HEK293 (cell line): ENCODE results near the gene OR2T12.

Experiments used
- TRIM28 ChIP-seq: IDR thresholded peaks from 2 replicates; pipeline ENCODE4 v1.6.1; 2011; ENCODE audit warnings: low read length, control low read depth, borderline replicate concordance
- ZBTB7A ChIP-seq: fragments of 450-650 bp; formaldehyde crosslinking; IDR thresholded peaks from 2 replicates; pipeline ENCODE4 v1.5.1; 2016; ENCODE audit warnings: low read depth, missing biosample characterization, missing genetic modification characterization
- ZNF140 ChIP-seq: fragments of 450-650 bp; formaldehyde crosslinking; IDR thresholded peaks from 2 replicates; pipeline ENCODE4 v1.5.1; 2016; ENCODE audit warnings: missing biosample characterization, missing genetic modification characterization
- ZNF48 ChIP-seq: fragments of 450-650 bp; formaldehyde crosslinking; IDR thresholded peaks from 2 replicates; pipeline ENCODE4 v1.5.1; 2016; ENCODE audit warnings: missing biosample characterization, missing genetic modification characterization
- ZNF776 ChIP-seq: fragments of 450-650 bp; formaldehyde crosslinking; IDR thresholded peaks from 2 replicates; pipeline ENCODE4 v1.5.0; 2017; ENCODE audit warnings: missing biosample characterization, missing genetic modification characterization, borderline replicate concordance
- ZNF791 ChIP-seq: fragments of 450-650 bp; formaldehyde crosslinking; IDR thresholded peaks from 2 replicates; pipeline ENCODE4 v1.5.1; 2016; ENCODE audit warnings: missing biosample characterization, missing genetic modification characterization
- TF ChIP-seq, protein P1 (sequence below): fragments of 450-650 bp; formaldehyde crosslinking; IDR thresholded peaks from 2 replicates; pipeline ENCODE4 v1.5.1; 2016; ENCODE audit warnings: missing biosample characterization, missing genetic modification characterization
- TF ChIP-seq, protein P2 (sequence below): fragments of 450-650 bp; formaldehyde crosslinking; IDR thresholded peaks from 2 replicates; pipeline ENCODE4 v1.5.1; 2016; ENCODE audit warnings: missing biosample characterization, missing genetic modification characterization
- TF ChIP-seq, protein P3 (sequence below): fragments of 450-650 bp; formaldehyde crosslinking; IDR thresholded peaks from 2 replicates; pipeline ENCODE4 v1.5.1; 2016; ENCODE audit warnings: missing biosample characterization, missing genetic modification characterization

DNA sequence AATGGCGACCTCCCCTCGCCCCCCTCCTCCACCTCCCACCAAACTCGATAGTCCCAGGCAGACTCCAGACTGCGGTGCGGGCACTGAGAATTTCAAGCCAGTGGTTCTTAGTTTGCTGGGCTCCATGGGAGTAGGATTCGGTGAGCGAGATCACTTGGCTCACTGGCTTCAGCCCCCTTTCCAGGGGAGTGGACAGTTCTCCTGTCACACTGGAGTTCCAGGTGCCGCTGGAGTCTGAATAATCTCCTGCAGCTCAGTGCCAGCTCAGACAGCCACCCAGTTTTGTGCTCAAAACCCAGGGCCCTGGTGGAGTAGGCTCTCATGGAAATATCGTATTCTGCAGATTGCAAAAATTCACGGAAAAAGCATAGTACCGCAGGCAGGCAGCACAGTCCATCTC, 13.6 kb upstream of the OR2T12 start:
- TF ChIP-seq, protein P1, sequence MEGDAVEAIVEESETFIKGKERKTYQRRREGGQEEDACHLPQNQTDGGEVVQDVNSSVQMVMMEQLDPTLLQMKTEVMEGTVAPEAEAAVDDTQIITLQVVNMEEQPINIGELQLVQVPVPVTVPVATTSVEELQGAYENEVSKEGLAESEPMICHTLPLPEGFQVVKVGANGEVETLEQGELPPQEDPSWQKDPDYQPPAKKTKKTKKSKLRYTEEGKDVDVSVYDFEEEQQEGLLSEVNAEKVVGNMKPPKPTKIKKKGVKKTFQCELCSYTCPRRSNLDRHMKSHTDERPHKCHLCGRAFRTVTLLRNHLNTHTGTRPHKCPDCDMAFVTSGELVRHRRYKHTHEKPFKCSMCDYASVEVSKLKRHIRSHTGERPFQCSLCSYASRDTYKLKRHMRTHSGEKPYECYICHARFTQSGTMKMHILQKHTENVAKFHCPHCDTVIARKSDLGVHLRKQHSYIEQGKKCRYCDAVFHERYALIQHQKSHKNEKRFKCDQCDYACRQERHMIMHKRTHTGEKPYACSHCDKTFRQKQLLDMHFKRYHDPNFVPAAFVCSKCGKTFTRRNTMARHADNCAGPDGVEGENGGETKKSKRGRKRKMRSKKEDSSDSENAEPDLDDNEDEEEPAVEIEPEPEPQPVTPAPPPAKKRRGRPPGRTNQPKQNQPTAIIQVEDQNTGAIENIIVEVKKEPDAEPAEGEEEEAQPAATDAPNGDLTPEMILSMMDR (tag by site-specific recombination): no peak
- TF ChIP-seq ZNF140 (tag by site-specific recombination): no peak
- no peak for TF ChIP-seq ZNF776
- no peak for TF ChIP-seq ZBTB7A
- TF ChIP-seq, protein P2, sequence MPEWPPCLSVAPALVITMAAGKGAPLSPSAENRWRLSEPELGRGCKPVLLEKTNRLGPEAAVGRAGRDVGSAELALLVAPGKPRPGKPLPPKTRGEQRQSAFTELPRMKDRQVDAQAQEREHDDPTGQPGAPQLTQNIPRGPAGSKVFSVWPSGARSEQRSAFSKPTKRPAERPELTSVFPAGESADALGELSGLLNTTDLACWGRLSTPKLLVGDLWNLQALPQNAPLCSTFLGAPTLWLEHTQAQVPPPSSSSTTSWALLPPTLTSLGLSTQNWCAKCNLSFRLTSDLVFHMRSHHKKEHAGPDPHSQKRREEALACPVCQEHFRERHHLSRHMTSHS (tag by site-specific recombination): no peak
- no peak for TF ChIP-seq TRIM28
- no peak for TF ChIP-seq ZNF48 (tag by site-specific recombination)
- TF ChIP-seq, protein P3, sequence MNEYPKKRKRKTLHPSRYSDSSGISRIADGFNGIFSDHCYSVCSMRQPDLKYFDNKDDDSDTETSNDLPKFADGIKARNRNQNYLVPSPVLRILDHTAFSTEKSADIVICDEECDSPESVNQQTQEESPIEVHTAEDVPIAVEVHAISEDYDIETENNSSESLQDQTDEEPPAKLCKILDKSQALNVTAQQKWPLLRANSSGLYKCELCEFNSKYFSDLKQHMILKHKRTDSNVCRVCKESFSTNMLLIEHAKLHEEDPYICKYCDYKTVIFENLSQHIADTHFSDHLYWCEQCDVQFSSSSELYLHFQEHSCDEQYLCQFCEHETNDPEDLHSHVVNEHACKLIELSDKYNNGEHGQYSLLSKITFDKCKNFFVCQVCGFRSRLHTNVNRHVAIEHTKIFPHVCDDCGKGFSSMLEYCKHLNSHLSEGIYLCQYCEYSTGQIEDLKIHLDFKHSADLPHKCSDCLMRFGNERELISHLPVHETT (tag by site-specific recombination): no peak
- TF ChIP-seq ZNF791 (tag by site-specific recombination): no peak
